Type B pancreatic cell (in vitro differentiated cells): Measurements from ENCODE around the gene C5. TPM values are rescaled to one million over a fixed set of nuclear protein-coding genes. Genes with fewer than 3 reads are reported as not detected.
A peak's percentile ranks its signal among the peaks of the same experiment; 100 is the strongest.

Source experiments
- DNase-seq: peaks from one replicate; pipeline ENCODE4 v3.0.0; 2021; ENCODE audit warnings: mixed read lengths; ENCODE audit not compliant: unreplicated experiment; ENCODE audit errors: extremely low spot score
- H3K27ac Mint-ChIP-seq: 2 replicates; pipeline ENCODE4 v1.8.0; 2021; ENCODE audit warnings: mild to moderate bottlenecking, mixed read lengths
- H3K27me3 Mint-ChIP-seq: 2 replicates; pipeline ENCODE4 v1.8.0; 2021; ENCODE audit warnings: mixed read lengths
- H3K36me3 Mint-ChIP-seq: 2 replicates; pipeline ENCODE4 v1.8.0; 2021; ENCODE audit warnings: mixed read lengths
- H3K4me1 Mint-ChIP-seq: one replicate; pipeline ENCODE4 v1.8.0; 2021; ENCODE audit warnings: mixed read lengths; ENCODE audit not compliant: unreplicated experiment
- H3K4me3 Mint-ChIP-seq: 2 replicates; pipeline ENCODE4 v1.8.0; 2021; ENCODE audit warnings: mild to moderate bottlenecking, mixed read lengths
- H3K9me3 Mint-ChIP-seq: 2 replicates; pipeline ENCODE4 v1.8.0; 2021; ENCODE audit warnings: mixed read lengths
- total RNA-seq: library from RNA; stranded (reverse); gene quantifications from 2 replicates; pipeline ENCODE4 v1.2.1, GENCODE V29; 2021; ENCODE audit warnings: low replicate concordance
- TF ChIP-seq, protein P1 (sequence below): fragments of 200-600 bp; sonication (generic); conservative IDR thresholded peaks from 2 replicates; pipeline ENCODE4 v1.5.0; 2021; ENCODE audit warnings: antibody characterized with exemption, mild to moderate bottlenecking

The C5 gene
- total RNA-seq, 1 donor from 2014 or later: 10.0 TPM

DNA sequence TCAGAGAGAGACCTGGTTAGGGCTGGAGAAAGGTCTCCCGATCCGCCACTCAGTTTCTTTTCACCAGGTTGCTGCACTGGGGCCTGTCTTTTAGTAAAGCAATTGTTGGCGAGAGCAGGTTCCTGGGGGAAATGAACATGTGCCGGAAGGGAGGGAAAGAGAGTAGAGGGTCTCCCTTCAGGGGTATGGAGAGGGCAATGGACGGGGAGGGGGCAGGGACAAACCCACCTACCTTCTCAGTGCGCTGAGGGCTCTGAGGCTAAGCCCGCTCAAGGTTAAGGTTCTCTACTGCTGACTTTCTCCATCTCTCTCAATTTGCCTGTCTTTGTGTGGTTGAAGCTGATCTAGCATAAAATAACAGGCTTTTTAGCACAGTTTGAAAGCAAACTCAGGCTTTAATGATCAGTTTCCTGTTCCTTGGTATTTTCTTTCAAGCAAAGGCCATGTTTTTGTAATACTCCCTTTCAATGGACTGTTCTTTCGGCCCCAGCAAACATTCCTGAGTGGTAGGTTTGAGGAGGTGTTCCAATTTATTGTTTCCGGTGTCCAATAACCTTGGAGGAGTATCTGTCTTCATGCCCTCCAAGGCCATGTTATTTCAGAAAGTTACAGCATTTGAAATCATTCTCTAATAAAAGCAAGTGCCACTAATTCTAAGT is 98.0 kb downstream of the C5 start:
- no peaks in the 10 kb centered on the region for H3K9me3 Mint-ChIP-seq

DNA sequence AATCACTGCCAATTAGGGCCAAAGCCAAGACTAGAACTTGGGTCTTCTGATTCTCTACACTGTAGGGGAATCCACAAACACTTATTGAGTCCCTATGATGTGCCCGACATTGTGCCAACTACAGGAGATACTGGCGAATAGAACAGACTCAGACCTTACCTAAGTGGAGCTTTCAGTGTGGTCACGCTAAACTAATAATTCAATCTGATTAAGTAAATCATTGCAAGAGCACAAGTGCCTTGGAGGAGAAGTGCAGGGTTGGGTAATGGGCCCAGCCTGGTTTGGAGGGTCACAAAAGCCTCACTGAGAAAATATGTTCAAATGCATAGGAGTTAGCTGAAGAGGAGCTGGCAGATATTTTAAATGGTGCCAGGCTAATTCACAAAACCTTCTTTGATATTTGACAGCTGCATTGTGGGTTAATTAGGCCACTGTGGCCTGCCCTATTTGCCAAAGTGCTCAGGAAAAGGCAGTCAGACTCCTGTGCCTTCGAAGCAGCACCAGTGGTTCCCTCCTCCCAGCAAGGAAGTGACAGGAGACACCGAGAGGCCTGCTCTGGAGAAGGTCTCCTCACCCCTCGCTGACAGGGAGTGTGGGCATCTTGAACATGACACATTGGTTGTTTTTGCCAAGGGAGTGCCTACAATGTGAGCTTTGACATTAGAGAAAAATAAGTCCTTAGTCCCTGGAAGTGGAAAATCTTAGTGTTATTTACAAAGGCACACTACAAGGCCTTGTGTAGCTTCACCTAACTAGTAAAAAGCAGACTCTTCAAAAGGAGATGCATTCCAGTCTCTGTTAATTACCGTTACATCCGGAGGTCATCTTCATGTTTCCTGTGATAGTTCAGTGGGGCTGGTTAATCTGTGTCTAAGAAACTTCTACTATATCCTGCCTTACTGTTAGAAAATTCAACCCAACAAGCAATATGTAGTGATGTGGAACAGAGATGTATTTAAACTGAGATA is 99.4 kb downstream of the C5 start:
- H3K9me3 Mint-ChIP-seq: no peaks in the 10 kb centered on the region
- H3K4me1 Mint-ChIP-seq: peaks cover 13% of the 10 kb centered on the region
- no peaks in the 10 kb centered on the region for H3K36me3 Mint-ChIP-seq
- H3K4me3 Mint-ChIP-seq: no peak overlapping the region
- TF ChIP-seq, protein P1, sequence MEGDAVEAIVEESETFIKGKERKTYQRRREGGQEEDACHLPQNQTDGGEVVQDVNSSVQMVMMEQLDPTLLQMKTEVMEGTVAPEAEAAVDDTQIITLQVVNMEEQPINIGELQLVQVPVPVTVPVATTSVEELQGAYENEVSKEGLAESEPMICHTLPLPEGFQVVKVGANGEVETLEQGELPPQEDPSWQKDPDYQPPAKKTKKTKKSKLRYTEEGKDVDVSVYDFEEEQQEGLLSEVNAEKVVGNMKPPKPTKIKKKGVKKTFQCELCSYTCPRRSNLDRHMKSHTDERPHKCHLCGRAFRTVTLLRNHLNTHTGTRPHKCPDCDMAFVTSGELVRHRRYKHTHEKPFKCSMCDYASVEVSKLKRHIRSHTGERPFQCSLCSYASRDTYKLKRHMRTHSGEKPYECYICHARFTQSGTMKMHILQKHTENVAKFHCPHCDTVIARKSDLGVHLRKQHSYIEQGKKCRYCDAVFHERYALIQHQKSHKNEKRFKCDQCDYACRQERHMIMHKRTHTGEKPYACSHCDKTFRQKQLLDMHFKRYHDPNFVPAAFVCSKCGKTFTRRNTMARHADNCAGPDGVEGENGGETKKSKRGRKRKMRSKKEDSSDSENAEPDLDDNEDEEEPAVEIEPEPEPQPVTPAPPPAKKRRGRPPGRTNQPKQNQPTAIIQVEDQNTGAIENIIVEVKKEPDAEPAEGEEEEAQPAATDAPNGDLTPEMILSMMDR: no peak
- H3K27me3 Mint-ChIP-seq: no peaks in the 10 kb centered on the region
- DNase-seq: no peak
- H3K27ac Mint-ChIP-seq: no peak overlapping the region

More for the DNA sequence above, 98.0 kb downstream of the C5 start:
- Mint-ChIP-seq H3K27ac (peak overlapping the region; percentile 14), H3K4me3 (no peak overlapping the region), H3K36me3 (no peaks in the 10 kb centered on the region), H3K27me3 (no peaks in the 10 kb centered on the region), H3K4me1 (peaks cover 13% of the 10 kb centered on the region)
- TF ChIP-seq, protein P1: no peak
- no peak for DNase-seq

- no peak for DNase-seq
- H3K27me3 Mint-ChIP-seq: no peaks in the 10 kb centered on the region
Measured at GRCh38 chr9:120949290-120949689, 100.8 kb downstream of the C5 start.

DNA sequence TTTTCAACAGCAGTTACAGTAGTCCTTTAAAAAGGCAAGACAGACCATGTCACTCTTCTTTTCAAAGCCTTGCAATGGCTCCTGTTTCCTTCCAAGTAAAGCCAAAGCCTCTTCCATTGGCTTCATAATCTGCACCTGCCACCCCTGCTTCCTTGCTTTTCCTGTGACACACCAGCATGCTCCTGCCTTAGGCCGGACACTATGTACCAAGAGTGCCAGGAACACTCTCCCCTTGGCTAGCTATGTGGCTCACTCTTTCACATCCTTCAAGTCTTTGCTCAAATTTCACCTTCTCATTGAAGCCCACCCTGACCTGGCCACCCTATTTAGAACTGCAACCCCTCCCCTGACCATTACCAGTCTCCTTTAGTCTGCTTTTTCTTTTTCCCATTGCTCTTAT is 101.3 kb downstream of the C5 start:
- no peak for DNase-seq
- Mint-ChIP-seq H3K36me3 (no peaks in the 10 kb centered on the region), H3K4me1 (peaks cover 13% of the 10 kb centered on the region), H3K27me3 (no peaks in the 10 kb centered on the region), H3K9me3 (no peaks in the 10 kb centered on the region), H3K27ac (no peak overlapping the region), H3K4me3 (no peak overlapping the region)
- TF ChIP-seq, protein P1: no peak

More at GRCh38 chr9:120949290-120949689, 100.8 kb downstream of the C5 start:
- TF ChIP-seq, protein P1: no peak
- Mint-ChIP-seq H3K4me1 (peaks cover 13% of the 10 kb centered on the region), H3K27ac (no peak overlapping the region), H3K9me3 (no peaks in the 10 kb centered on the region), H3K36me3 (no peaks in the 10 kb centered on the region), H3K4me3 (no peak overlapping the region)

DNA sequence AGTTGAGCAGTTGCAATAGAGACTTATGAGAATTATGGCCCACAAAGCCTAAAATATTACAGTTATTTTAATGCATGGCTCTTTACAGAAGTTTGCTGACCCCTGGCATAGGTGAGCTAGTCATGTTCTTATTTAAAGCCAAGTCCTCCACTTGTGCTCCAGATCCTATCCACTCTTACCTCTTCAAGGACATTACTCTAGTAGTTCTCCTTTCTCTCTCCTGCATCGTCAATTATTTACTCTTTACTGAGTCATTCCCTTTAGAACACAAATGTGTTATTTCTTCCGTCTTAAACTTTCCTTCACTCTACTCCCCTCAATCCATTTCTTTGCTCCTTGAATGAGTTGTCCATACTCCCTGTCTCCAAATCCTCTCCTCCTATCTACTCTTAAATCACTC is 102.9 kb downstream of the C5 start:
- Mint-ChIP-seq H3K36me3 (no peaks in the 10 kb centered on the region), H3K9me3 (no peaks in the 10 kb centered on the region), H3K4me3 (no peak overlapping the region), H3K4me1 (peaks cover 9% of the 10 kb centered on the region), H3K27me3 (no peaks in the 10 kb centered on the region), H3K27ac (no peak overlapping the region)
- TF ChIP-seq, protein P1: no peak
- DNase-seq: no peak
